Activated CD4-positive, alpha-beta T cell treated with anti-CD3 and anti-CD28 coated beads, Interleukin-2, Interleukin-4, amounts not matched to agents 100 ng/mL and 50 ng/mL, durations not matched to agents 16 hours and 8 hours (primary cell): ENCODE results near the gene CHN2.
"Not testable (repeated sequence)": the region's sequence is repeated elsewhere in the genome, so short reads cannot be mapped to it uniquely, and the experiment has no call there.

Experiments
- DNase-seq: peaks from one replicate; pipeline ENCODE4 v3.0.0-alpha.2; 2020; ENCODE audit warnings: low spot score

The CHN2 gene

GRCh38 chr7:29189743-29190201, 4.8 kb upstream of the CHN2 start:
- peak; percentile 35 for DNase-seq

DNA sequence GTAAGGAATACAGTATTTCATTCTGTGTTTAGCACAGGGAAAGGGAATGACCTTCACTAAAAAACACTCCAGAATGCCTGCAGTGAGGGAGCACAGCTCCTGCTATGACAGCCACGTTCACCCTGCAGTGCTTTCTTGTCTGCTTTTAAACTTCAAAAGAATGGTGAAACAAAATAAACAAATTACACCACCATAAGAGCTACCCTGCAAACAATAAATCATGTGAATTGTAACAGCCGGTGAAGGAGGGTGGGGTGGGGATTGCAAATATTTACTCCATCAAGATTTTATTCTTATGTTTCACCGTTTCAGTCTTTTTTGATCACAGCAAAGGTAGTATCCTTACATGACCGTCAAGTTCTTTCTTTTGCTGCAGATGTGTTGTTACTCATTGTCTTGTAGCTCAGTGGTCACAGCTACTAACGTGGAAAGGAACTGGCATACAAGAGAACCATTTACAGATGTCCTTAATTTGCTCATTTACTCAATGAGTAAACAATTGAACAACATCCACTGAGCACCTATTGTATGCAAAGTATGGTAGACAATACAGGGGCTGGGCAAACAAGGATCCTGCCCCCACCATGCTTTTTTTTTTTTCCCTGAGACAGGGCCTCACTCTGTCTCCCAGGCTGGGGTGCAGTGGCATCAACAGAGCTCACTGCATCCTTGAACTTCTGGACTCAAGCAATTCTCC, 4.1 kb upstream of the CHN2 start:
- DNase-seq: no peak

GRCh38 chr7:29192323-29192722, 2.3 kb upstream of the CHN2 start:
- no peak for DNase-seq

- DNase-seq: no peak
These were observed 1.8 kb upstream of the CHN2 start for GRCh38 chr7:29192811-29193210.

GRCh38 chr7:29193316-29194205, 1.0 kb upstream of the CHN2 start:
- DNase-seq: no peak

GRCh38 chr7:29194206-29194593, 375 bp upstream of the CHN2 start:
- no peak for DNase-seq

GRCh38 chr7:29196191-29196590, 1.6 kb downstream of the CHN2 start:
- DNase-seq: peak; percentile 37

GRCh38 chr7:29196971-29197595, 2.5 kb downstream of the CHN2 start:
- DNase-seq: no peak

- no peak for DNase-seq
These were observed 3.3 kb downstream of the CHN2 start for GRCh38 chr7:29197916-29198315.

DNA sequence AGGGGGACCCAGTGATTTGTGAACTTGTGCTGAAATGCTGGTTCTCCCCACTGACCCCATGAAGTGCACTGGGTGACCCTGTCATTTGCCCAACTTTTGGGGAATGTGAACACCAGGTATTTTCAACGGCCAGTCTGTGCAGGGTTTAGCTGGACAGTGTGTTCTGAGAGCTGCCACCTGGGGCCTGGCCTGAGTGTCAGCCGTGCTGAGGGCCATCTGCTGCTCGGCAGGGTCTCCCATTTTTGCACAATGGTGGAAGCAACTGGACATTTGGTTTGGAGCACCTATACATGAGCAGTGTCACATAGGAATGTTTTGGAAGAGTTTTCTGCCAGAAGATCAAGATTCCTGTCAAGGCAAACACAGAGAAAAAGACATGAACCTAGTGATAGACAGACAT, 5.2 kb downstream of the CHN2 start:
- DNase-seq: no peak

DNA sequence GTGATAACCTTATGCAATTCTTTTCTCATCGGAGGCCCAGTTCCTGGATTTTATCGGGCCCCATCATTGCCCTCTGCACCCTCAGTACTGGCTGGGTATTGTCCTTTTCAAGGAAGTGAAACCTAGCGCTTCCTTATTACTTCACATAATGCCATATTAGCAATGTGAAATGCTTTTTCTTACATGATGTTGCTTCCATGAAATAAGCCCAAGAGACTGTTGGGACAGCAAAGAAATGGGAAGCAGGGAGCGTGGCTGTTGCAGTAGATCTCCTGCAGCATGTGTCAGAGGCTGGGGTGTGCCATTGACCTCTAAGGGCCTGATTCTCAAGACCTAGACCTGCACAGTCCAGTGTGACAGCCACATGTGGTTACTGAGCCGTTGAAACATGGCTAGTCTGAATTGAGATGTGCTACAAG, 8.1 kb downstream of the CHN2 start:
- no peak for DNase-seq

DNA sequence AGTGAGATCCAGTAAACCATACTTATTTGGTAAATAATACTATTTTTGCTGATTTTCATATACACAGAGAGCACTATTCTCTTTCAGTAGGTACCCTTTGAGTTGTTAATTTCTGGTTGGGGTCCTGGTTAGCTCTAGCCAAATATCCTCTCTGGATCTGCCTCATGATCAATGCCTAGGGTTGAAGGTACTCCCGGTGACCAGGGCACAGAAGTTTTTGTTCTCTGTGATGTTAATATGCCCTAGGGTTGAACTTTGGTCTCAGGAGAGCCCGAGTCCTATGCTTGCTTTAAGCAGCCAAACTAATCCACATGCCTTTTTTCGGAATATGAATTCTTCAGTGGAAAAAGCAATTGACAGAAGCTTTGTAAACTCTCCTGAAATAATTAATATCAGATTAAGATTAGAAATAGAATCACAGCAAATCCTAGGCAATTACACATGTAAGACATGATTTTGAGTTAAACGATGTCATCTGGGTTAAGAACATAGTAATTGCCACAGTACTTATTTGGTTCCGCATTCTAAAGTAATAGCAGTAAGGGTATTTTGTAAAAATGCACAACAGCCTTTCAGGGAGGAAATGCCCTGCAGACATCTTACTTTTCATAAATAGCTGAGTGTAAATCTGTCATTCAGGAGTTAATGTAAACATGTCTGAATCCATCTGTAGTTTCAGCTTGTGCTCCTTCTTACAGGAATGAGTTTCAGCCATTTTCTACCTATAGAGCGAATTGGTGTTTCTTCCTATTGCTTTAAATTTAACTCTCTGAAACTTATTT, 10.1 kb downstream of the CHN2 start:
- no peak for DNase-seq

- no peak for DNase-seq
These were observed 12.7 kb downstream of the CHN2 start for GRCh38 chr7:29207162-29207801.

DNA sequence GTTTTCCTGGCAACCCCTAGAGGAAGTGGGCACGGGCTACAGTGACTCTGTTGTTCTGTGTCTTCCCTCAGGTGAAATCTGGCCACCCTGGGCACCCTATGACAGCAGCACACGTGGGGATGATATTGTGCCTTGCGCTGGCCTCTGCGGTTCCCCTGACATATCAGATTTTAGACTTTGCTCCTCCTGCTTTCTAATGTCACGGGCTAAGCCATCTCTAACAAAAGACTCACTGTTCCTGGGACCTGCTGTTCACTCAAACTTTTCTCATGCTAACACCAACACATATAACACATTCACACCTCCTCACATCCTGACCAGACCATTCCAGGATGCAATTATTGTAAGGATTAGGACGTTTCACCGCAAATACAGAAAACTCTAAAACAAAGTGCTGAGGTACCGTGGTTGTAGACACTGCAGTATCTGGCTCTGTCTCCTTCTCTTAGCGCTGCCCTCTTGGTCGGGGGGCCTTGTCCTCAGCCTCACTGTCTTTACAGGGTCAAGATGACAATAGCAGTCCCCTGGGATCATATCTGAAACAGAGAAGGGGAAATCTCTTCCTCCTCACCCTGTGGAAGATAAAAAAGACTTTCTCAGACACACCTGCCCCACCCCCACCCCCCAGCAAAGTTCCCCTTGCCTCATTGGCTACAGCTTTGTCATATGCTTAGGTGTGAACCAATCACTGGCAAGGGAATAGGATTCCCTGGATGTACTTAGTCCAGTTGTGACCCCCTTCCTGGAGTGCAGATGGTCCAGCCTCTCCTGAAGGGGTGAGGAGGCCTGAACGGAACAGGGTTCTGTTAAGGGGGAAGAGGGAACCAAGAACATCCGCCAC, 14.1 kb downstream of the CHN2 start:
- no peak for DNase-seq

GRCh38 chr7:29209745-29210144, 15.2 kb downstream of the CHN2 start:
- no peak for DNase-seq

GRCh38 chr7:29212736-29213135, 18.2 kb downstream of the CHN2 start:
- DNase-seq: not testable (repeated sequence)

- no peak for DNase-seq
These were observed 19.5 kb downstream of the CHN2 start for GRCh38 chr7:29214056-29214455.

GRCh38 chr7:29214816-29215215, 20.2 kb downstream of the CHN2 start:
- no peak for DNase-seq

DNA sequence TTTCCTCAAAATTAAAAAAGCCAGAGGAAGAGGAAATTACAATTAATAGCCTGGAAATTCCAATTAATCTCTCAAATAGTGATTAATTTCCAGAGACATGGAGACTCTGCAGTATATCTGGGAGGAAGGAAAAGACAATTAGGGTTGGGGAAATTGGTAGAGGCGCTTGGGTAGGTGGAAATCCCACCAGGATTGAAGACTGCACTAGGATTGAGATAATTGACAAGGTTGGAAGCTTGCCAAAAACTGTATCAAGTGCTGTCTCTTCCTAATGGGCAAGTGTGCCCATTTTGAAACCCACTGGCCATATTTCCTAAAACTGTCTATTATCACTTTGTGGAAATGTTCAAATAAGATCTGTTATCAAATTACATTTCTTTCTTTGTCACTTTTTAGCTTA, 21.6 kb downstream of the CHN2 start:
- DNase-seq: no peak

GRCh38 chr7:29217113-29217512, 22.5 kb downstream of the CHN2 start:
- DNase-seq: no peak

- no peak for DNase-seq
These were observed 30.2 kb downstream of the CHN2 start for GRCh38 chr7:29224726-29225125.
